Cardiac fibroblast (primary cell): ENCODE results near the gene RBM15.

Experiments used
- DNase-seq, 2 donors: peaks; one replicate each; pipeline versions ENCODE4 v3.0.0 to v3.0.0-alpha.2; 2010; ENCODE audit warnings: low read depth in 2 of 2
- H3K4me3 ChIP-seq, 2 donors: replicated peaks in 1 of 2; 1 replicate in 1 of 2; 2 replicates in 1 of 2; pipeline ENCODE4 v1.5.1; 2011; ENCODE audit warnings: low read depth in 2 of 2, low read length in 2 of 2, mild to moderate bottlenecking in 2 of 2, moderate library complexity in 1 of 2
- TF ChIP-seq, protein P1 (sequence below): IDR thresholded peaks from one replicate; pipeline ENCODE4 v1.5.1; 2011; ENCODE audit warnings: low read depth, mild to moderate bottlenecking, low read length, inconsistent platforms

Gene RBM15

GRCh38 chr1:110383251-110383990 is 44.2 kb downstream of the RBM15 start:
- DNase-seq, result peak in 1 of 2 donors; percentile 53
- H3K4me3 ChIP-seq, result no peak overlapping the region

GRCh38 chr1:110384581-110385321 is 45.6 kb downstream of the RBM15 start:
- TF ChIP-seq, protein P1, sequence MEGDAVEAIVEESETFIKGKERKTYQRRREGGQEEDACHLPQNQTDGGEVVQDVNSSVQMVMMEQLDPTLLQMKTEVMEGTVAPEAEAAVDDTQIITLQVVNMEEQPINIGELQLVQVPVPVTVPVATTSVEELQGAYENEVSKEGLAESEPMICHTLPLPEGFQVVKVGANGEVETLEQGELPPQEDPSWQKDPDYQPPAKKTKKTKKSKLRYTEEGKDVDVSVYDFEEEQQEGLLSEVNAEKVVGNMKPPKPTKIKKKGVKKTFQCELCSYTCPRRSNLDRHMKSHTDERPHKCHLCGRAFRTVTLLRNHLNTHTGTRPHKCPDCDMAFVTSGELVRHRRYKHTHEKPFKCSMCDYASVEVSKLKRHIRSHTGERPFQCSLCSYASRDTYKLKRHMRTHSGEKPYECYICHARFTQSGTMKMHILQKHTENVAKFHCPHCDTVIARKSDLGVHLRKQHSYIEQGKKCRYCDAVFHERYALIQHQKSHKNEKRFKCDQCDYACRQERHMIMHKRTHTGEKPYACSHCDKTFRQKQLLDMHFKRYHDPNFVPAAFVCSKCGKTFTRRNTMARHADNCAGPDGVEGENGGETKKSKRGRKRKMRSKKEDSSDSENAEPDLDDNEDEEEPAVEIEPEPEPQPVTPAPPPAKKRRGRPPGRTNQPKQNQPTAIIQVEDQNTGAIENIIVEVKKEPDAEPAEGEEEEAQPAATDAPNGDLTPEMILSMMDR, result no peak
- H3K4me3 ChIP-seq, result no peak overlapping the region
- DNase-seq, result no peak

More at GRCh38 chr1:110383251-110383990, 44.2 kb downstream of the RBM15 start:
- TF ChIP-seq, protein P1, result no peak

- H3K4me3 ChIP-seq, result no peak overlapping the region
- TF ChIP-seq, protein P1, result no peak
- DNase-seq, result no peak
These were observed 46.2 kb downstream of the RBM15 start for GRCh38 chr1:110385369-110385768.

- DNase-seq, result no peak
- TF ChIP-seq, protein P1, result no peak
- H3K4me3 ChIP-seq, result no peak overlapping the region
These were observed 48.0 kb downstream of the RBM15 start for GRCh38 chr1:110387048-110387754.

DNA sequence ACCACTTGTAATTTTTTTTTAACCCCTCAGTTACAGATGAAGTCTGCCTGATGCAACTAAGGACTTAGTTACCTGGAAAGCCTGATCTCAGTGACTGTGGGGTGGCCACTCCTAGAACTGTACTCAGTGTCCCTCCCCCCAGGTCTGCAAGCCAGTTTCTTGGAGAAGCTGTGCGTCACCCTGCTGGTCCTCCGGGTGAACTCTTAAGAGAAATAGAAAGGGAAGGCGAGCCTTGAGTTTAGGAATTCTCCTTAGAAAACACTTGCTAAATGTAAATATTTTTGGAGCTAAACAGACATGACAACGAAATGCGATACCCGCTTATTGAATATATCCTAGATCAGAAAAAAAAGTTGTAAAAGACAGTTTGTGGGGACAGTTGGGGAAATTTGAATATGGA is 50.9 kb downstream of the RBM15 start:
- peak overlapping the region in 1 of 2 donors; percentile 33 for H3K4me3 ChIP-seq
- TF ChIP-seq, protein P1, result no peak
- peak; percentile 70 to 74 for DNase-seq

DNA sequence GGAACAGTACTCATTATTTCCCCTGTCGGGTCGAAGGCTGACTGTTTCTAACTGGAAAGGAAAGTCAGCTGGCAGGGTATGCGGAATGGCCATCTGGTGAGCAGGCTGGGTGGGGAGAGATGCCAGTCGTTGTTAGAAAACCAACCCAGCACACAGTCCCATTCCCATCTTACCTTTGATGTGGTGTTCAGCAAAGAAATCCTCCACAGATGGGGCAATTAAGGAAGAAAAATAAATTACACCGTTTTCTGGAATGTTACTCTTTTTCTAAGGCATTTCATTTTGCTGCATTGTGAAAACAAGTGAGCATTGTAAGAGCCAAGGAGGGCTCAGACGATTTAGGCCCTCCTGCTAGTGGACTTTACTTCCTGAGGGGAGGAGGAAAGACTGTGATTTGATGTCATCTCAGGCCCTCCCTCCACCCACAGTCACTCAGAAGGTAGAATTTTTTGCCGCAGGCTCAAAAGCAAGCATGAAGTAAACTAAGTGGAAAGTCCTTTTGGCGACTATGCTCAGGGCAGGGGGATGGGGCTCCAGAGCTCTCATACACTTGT is 51.6 kb downstream of the RBM15 start, which contains the start of gene SLC16A4:
SLC16A4 (minus strand) TSS at position 335 of the 554 bp plus-strand sequence. CDS start 1,703 bp downstream, outside the sequence.
- H3K4me3 ChIP-seq, result peak within 1 kb of the TSS; percentile 19 to 33
- DNase-seq, result peak; percentile 51 to 67
- TF ChIP-seq, protein P1, result no peak
